ENCODE measurements around the gene ATXN7. TPM values are rescaled to one million over a fixed set of nuclear protein-coding genes. Genes with fewer than 3 reads are reported as not detected.

ATXN7 gene
- polyA plus RNA-seq, 3 donors, result 2.7 to 29.5 (median 3.2) TPM

DNA sequence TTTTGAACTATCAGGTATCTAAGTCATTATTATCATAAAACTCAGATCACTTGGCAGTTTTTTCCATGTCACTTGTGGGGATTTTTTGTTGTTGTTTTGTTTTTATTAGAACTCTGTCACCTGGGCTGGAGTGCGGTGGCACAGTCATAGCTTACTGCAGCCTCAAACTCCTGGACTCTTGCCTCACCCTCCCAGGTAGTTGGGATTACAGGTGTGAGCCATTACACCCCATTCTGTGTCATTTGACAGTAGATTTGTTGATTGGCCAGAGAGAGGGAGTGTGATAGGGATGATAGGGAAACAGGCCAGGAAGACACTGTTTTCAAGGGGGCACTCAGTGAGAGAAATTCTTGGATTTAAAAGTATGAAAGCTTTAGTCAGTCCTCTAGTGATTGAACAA, 103.2 kb downstream of the ATXN7 start:
- Histone ChIP-seq H3K4me1 (ENCODE audit: control insufficient read depth in 1 of 2, insufficient read depth in 2 of 2, low read length in 2 of 2) (peaks cover 45 to 48% of the 10 kb centered on the region in 2 donors), H3K27ac (ENCODE audit: low read depth in 1 of 2, low read length in 2 of 2) (peak overlapping the region in 1 of 2 donors; percentile 79), H3K27me3 (ENCODE audit: control insufficient read depth in 2 of 2, insufficient read depth in 2 of 2, low read length in 2 of 2) (no peaks in the 10 kb centered on the region), H3K9ac (ENCODE audit: insufficient read depth, low read length, poor library complexity, severe bottlenecking) (no peak overlapping the region), H3K79me2 (ENCODE audit: insufficient read depth, low read length) (peaks cover 84% of the 10 kb centered on the region), H2AFZ (ENCODE audit: insufficient read depth, low read depth, low read length, poor library complexity, severe bottlenecking) (no peak overlapping the region), H3K9me3 (replicated peaks in 1 of 2; ENCODE audit: control insufficient read depth in 1 of 2, insufficient read depth in 1 of 2, low read length in 2 of 2) (no peaks in the 10 kb centered on the region), H3K4me2 (replicated peaks; ENCODE audit: extremely low read depth, low read length, poor library complexity, severe bottlenecking) (no peak overlapping the region), H3K4me3 (replicated peaks in 1 of 3; ENCODE audit: low read depth in 2 of 3, low read length in 3 of 3) (no peak overlapping the region), H4K20me1 (ENCODE audit: insufficient read depth, low read length) (peaks cover 37% of the 10 kb centered on the region), H3K36me3 (replicated peaks in 1 of 2; ENCODE audit: control insufficient read depth in 1 of 2, insufficient read depth in 2 of 2, low read length in 2 of 2) (peaks cover 0 to under 1% of the 10 kb centered on the region in 2 donors)
- TF ChIP-seq, protein P1, sequence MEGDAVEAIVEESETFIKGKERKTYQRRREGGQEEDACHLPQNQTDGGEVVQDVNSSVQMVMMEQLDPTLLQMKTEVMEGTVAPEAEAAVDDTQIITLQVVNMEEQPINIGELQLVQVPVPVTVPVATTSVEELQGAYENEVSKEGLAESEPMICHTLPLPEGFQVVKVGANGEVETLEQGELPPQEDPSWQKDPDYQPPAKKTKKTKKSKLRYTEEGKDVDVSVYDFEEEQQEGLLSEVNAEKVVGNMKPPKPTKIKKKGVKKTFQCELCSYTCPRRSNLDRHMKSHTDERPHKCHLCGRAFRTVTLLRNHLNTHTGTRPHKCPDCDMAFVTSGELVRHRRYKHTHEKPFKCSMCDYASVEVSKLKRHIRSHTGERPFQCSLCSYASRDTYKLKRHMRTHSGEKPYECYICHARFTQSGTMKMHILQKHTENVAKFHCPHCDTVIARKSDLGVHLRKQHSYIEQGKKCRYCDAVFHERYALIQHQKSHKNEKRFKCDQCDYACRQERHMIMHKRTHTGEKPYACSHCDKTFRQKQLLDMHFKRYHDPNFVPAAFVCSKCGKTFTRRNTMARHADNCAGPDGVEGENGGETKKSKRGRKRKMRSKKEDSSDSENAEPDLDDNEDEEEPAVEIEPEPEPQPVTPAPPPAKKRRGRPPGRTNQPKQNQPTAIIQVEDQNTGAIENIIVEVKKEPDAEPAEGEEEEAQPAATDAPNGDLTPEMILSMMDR (IDR thresholded peaks at IDR 0.05), result no peak
- intact Hi-C loops (cut with micrococcal nuclease), result loop anchor here in 1 of 2 donors (5.0 kb wide), 1 partner anchor 35 kb away; no protein-coding TSS in a partner anchor
- Mint-ChIP-seq H3K27ac (peak overlapping the region; percentile 3 to 88 (median 60)), H3K4me3 (no peak overlapping the region), H3K4me1 (peaks cover 60% of the 10 kb centered on the region), H3K36me3 (peaks cover 12 to 24% of the 10 kb centered on the region in 2 donors), H3K9me3 (no peaks in the 10 kb centered on the region), H3K27me3 (ENCODE audit: low read depth in 3 of 3) (no peaks in the 10 kb centered on the region)
- no CpG with 5 or more reads among the region's 1 CpG for WGBS (ENCODE audit: insufficient coverage)
- no peak for DNase-seq

DNA sequence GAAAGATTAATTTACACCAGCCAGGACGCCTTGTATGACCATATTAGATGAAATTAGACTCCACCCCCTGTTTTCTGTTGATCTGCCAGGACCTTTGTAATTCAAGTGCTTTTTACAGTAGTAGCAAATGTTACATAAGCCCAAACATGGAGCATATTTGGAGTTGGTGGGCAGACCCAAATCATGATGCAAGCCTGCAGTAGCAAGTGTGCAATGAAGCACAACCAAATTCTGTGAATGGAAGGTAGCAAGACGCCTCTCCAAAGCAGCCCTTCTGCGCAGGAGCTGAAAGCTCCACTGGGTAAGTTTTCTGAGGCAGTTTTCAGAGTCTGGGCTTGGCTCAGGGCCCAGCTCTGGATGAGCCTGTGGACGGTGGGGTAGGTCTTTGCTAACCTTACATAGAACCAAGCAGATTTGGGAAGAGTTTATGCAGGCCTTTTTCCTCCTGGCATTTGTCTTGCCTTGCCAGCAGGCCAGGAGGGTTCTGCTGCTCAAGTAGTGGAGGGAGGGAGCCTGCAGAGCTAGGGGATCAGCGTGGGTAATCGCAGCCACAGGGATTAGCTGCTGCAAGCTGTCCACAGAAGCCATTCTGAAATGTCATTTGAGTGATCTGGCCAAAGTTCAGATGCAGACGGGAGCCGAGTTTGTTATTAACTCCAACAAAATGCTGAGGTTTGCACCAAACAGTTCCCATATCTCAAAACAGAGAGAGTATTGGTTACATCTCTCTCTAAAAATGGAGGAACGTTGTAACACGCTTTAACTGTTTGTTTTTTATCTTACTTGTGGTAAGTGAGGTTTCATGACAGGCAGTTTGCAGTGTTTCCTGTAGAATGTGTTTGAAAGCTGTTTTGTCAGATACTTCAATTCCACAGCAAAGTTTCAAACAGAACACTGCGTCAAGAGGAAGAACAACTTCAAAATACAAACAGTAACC, 104.3 kb downstream of the ATXN7 start:
- no peaks in the 10 kb centered on the region for H3K27me3 Mint-ChIP-seq (ENCODE audit: low read depth in 3 of 3)
- TF ChIP-seq, protein P1 (IDR thresholded peaks at IDR 0.05), result no peak
- peak overlapping the region; percentile 72 to 79 for H3K27ac ChIP-seq (ENCODE audit: low read depth in 1 of 2, low read length in 2 of 2)
- peak overlapping the region; percentile 51 for H3K9ac ChIP-seq (ENCODE audit: insufficient read depth, low read length, poor library complexity, severe bottlenecking)
- peaks cover 84% of the 10 kb centered on the region for H3K79me2 ChIP-seq (ENCODE audit: insufficient read depth, low read length)
- H3K4me2 ChIP-seq (replicated peaks; ENCODE audit: extremely low read depth, low read length, poor library complexity, severe bottlenecking), result peak overlapping the region; percentile 74
- WGBS (ENCODE audit: insufficient coverage), result 0% methylated on average over 4 of the region's 11 CpGs
- peak overlapping the region; percentile 82 to 95 (median 91) for H3K27ac Mint-ChIP-seq
- H3K27me3 ChIP-seq (ENCODE audit: control insufficient read depth in 2 of 2, insufficient read depth in 2 of 2, low read length in 2 of 2), result no peaks in the 10 kb centered on the region
- H3K9me3 Mint-ChIP-seq, result no peaks in the 10 kb centered on the region
- peaks cover 14 to 16% of the 10 kb centered on the region in 2 donors for H3K36me3 Mint-ChIP-seq
- peaks cover 66% of the 10 kb centered on the region for H3K4me1 Mint-ChIP-seq
- intact Hi-C loops (cut with micrococcal nuclease), result loop anchor here in 1 of 2 donors (5.0 kb wide), 1 partner anchor 36 kb away; no protein-coding TSS in a partner anchor
- H3K9me3 ChIP-seq (replicated peaks in 1 of 2; ENCODE audit: control insufficient read depth in 1 of 2, insufficient read depth in 1 of 2, low read length in 2 of 2), result no peaks in the 10 kb centered on the region
- peaks cover 0 to 10% of the 10 kb centered on the region in 2 donors for H3K36me3 ChIP-seq (replicated peaks in 1 of 2; ENCODE audit: control insufficient read depth in 1 of 2, insufficient read depth in 2 of 2, low read length in 2 of 2)
- peaks cover 45 to 48% of the 10 kb centered on the region in 2 donors for H3K4me1 ChIP-seq (ENCODE audit: control insufficient read depth in 1 of 2, insufficient read depth in 2 of 2, low read length in 2 of 2)
- H2AFZ ChIP-seq (ENCODE audit: insufficient read depth, low read depth, low read length, poor library complexity, severe bottlenecking), result peak overlapping the region; percentile 51
- peak overlapping the region; percentile 6 to 63 (median 30) for H3K4me3 ChIP-seq (replicated peaks in 1 of 3; ENCODE audit: low read depth in 2 of 3, low read length in 3 of 3)
- no peak for DNase-seq
- H4K20me1 ChIP-seq (ENCODE audit: insufficient read depth, low read length), result peaks cover 31% of the 10 kb centered on the region
- H3K4me3 Mint-ChIP-seq, result peak overlapping the region; percentile 61 to 83
